WTC11 (cell line): ENCODE data around the gene STARD8.

Source experiments
- CTCF ChIP-seq: fragments of 200-600 bp; IDR thresholded peaks from 2 replicates; pipeline ENCODE4 v1.8.0; 2022; ENCODE audit warnings: antibody characterized with exemption
- E2F1 ChIP-seq: sonication (generic); formaldehyde crosslinking; IDR thresholded peaks from 2 replicates; pipeline ENCODE4 v1.8.0; 2022; ENCODE audit warnings: mild to moderate bottlenecking, missing genetic modification reagents
- SMAD4 ChIP-seq: sonication (generic); formaldehyde crosslinking; IDR thresholded peaks from 2 replicates; pipeline ENCODE4 v1.8.0; 2022; ENCODE audit warnings: mild to moderate bottlenecking, missing genetic modification reagents
- TP53 ChIP-seq: sonication (generic); formaldehyde crosslinking; IDR thresholded peaks from 2 replicates; pipeline ENCODE4 v1.8.1; 2023; ENCODE audit warnings: mild to moderate bottlenecking, missing genetic modification reagents

- TF ChIP-seq TP53 (CRISPR knock-in tag) (no peak), CTCF (no peak), E2F1 (CRISPR knock-in tag) (no peak), SMAD4 (CRISPR knock-in tag) (no peak)
Observed at GRCh38 chrX:68627986-68628385, 19.5 kb upstream of the STARD8 start.
